Caki2 (cell line): ENCODE data around the gene RNF208. TPM values are rescaled to one million over a fixed set of nuclear protein-coding genes. Genes with fewer than 3 reads are reported as not detected.
"Not testable (repeated sequence)": the region's sequence is repeated elsewhere in the genome, so short reads cannot be mapped to it uniquely, and the experiment has no call there.

Source experiments
- DNase-seq: peaks from one replicate; pipeline ENCODE4 v3.0.0-alpha.2; 2015; ENCODE audit warnings: low read depth
- in situ Hi-C: cut with HindIII; loops from 2 replicates; pipeline ENCODE4 v1.10.0; 2016; ENCODE audit warnings: low sequenced_read_pairs, low pct_unique_long_range_greater_than_20kb, mixed read lengths
- total RNA-seq: library from RNA; depleted of rRNA; stranded (reverse); fragments of >200 nt; shearing (Covaris generic); gene quantifications from 2 replicates; pipeline ENCODE4 v1.2.3, GENCODE V29; 2014; ENCODE audit warnings: low replicate concordance; rRNA removed

The RNF208 gene
- total RNA-seq: not detected in 2 replicates

- in situ Hi-C loops: no loop called here
- no peak for DNase-seq
These were observed at the start of gene RNF208 for GRCh38 chr9:137222190-137223077. RNF208 (minus strand) TSS chr9:137222240; CDS start chr9:137221212, 1,028 bp downstream.

GRCh38 chr9:137271696-137272076 lies 49.6 kb upstream of the RNF208 start:
- in situ Hi-C loops: no loop called here
- no peak for DNase-seq

GRCh38 chr9:137270929-137271695 lies 49.1 kb upstream of the RNF208 start:
- in situ Hi-C loops: no loop called here
- no peak for DNase-seq

GRCh38 chr9:137269231-137269772 lies 47.3 kb upstream of the RNF208 start:
- no peak for DNase-seq
- in situ Hi-C loops: no loop called here

GRCh38 chr9:137268538-137269201 lies 46.6 kb upstream of the RNF208 start:
- in situ Hi-C loops: no loop called here

GRCh38 chr9:137267933-137268355 lies 45.9 kb upstream of the RNF208 start:
- in situ Hi-C loops: no loop called here
- DNase-seq: no peak

More at GRCh38 chr9:137268538-137269201, 46.6 kb upstream of the RNF208 start:
- peak; percentile 25 for DNase-seq

GRCh38 chr9:137266585-137267453 lies 44.8 kb upstream of the RNF208 start:
- in situ Hi-C loops: no loop called here

GRCh38 chr9:137266162-137266527 lies 44.1 kb upstream of the RNF208 start:
- DNase-seq: no peak
- in situ Hi-C loops: no loop called here

More at GRCh38 chr9:137266585-137267453, 44.8 kb upstream of the RNF208 start:
- no peak for DNase-seq

- DNase-seq: no peak
- in situ Hi-C loops: no loop called here
These were observed 43.6 kb upstream of the RNF208 start for GRCh38 chr9:137265496-137266161.

- DNase-seq: no peak
- in situ Hi-C loops: no loop called here
These were observed 42.0 kb upstream of the RNF208 start for GRCh38 chr9:137264067-137264466.

GRCh38 chr9:137263506-137263905 lies 41.5 kb upstream of the RNF208 start:
- in situ Hi-C loops: no loop called here
- no peak for DNase-seq

GRCh38 chr9:137262909-137263285 lies 40.9 kb upstream of the RNF208 start:
- no peak for DNase-seq
- in situ Hi-C loops: no loop called here

GRCh38 chr9:137262173-137262908 lies 40.3 kb upstream of the RNF208 start:
- in situ Hi-C loops, DNase-seq: not testable (repeated sequence)

GRCh38 chr9:137256856-137257255 lies 34.8 kb upstream of the RNF208 start:
- no peak for DNase-seq
- in situ Hi-C loops: no loop called here

- in situ Hi-C loops: no loop called here
- DNase-seq: no peak
These were observed 34.3 kb upstream of the RNF208 start for GRCh38 chr9:137256362-137256761.

GRCh38 chr9:137255448-137256114 lies 33.5 kb upstream of the RNF208 start:
- DNase-seq: peak; percentile 35
- in situ Hi-C loops: no loop called here
